GM08714 (cell line): Measurements from ENCODE around the gene RUFY4.
"Not testable (repeated sequence)": the region's sequence is repeated elsewhere in the genome, so short reads cannot be mapped to it uniquely, and the experiment has no call there.

Source experiments
- H3K4me3 ChIP-seq: fragments of 200-500 bp; sonication (Bioruptor generic); 2 replicates; pipeline ENCODE4 v1.5.1; 2014; ENCODE audit warnings: mild to moderate bottlenecking, low read length, inconsistent platforms
- ZNF274 ChIP-seq: IDR thresholded peaks from 2 replicates; pipeline ENCODE4 v1.6.1; 2012; ENCODE audit warnings: mild to moderate bottlenecking, low read depth, low read length

The RUFY4 gene

DNA sequence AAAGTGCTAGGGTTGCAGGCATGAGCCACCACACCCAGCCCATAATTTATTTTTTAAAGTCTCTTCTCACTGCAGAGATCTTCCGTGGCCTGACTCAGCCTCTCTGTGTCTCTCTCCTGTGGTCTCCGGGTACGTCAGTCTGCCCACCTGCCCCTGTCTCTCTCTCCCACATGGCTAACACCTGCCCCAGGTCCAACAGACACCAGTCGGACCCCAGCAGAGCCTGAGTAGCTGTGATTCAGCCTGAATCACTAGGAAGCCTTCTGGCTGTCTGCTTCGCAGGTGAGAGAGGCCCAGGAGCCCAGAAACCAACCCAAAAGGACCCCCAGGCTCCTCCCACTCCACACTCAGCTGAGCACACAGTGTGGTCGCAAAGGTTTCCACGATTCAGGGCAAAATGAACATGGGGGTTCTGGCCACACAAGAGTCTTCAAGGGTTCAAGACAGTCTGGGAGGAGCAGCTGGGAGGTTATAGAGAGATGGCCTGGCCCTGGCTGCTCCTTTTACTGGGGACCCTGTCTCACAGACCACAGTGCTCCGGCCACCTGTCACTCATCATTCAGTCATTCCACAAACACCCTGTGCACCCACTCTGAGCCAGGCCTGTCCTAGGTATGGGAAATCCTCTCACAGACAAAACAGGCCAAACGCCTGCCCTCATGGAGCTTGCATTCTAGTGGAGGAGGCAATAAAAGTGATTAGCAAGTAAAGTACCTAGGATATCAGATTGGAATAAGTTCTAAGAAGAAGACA lies 8.6 kb downstream of the RUFY4 start:
- TF ChIP-seq ZNF274 = no peak
- H3K4me3 ChIP-seq = no peak overlapping the region

DNA sequence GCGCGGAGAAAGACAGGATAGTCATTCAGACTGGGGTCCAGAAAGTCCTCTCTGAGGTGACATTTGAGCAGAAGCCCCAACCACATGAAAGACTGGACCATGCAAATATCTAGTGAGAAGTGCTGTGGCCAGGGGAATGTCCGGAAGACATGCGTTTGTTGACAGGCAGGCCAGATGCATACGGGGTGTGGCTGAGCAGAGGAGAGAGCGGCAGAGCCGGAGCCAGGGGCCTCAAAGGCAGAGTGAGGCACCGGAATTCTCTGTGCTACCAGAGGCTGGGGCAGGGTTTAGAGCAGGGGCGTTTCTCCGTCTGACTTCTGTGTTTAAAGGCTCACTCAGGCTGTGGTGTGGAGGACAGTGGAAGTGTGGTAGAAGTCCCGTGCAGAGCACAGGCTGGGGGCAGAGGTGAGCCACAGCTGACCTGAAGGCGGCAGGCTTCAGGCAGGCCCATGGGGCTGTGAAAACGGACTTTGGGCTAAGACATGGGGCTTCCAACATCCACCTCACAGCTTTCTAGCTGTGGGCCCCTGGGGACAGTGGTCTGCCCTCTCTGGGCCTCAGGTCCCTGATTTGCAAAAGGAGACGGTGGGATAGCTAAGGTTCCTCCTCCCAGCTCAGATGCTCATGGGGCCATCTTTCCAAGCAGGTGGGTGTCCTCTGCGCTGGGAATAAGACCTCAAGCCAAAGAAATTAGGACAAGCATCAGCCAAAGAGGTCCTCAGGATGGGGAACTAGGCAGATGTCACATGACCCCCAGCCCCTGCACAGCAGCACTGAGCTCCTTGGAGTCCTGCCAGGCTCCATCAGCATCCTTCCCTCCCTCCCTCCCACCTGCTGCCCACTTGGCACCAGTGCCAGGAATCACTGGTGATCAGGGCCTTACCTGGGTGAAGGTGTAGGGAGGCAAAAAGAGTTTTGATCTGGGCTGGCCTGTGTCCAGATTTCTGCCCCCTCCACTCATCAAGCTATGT lies 11.2 kb downstream of the RUFY4 start:
- no peak for TF ChIP-seq ZNF274
- no peak overlapping the region for H3K4me3 ChIP-seq

DNA sequence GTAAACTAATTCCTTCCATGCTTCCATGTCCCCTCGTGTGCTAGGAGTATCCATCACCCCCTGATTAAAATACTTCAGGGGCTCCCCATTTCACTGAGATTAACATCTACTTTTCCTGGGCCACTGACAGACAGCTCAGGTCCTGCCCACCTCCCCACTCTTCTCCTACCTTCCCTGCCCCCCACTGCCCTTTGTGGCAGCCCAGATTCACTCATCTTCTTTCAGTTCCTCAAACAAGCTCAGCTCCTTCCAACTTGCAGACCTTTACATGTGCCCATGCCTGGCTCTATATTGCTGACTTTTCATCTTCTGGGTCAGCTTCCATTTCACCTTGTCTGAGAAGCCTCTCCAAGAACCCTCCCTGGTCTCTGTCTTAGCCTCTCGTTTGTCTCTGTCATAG lies 12.0 kb downstream of the RUFY4 start:
- TF ChIP-seq ZNF274 = no peak

DNA sequence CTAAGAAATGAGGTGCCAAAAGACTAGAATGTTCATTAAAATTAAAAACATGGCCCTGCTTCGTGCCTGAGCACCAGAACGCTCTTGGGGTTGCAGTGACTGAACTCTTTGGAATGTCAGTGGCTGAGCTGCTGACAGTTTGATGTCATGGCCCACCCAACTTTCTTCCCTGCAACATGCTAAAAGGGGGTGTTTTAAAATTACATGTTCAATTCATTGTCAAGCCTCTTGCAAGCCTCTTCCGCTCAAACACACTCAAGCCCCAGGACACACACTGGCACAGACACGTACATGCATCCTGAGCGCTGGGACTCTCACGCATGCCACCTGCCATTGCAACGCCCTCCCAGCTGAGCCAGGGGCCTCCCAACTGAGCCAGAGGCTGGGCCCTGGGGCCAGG lies 12.6 kb downstream of the RUFY4 start:
- no peak for TF ChIP-seq ZNF274

More for the DNA sequence above, 12.0 kb downstream of the RUFY4 start:
- no peak overlapping the region for H3K4me3 ChIP-seq

GRCh38 chr2:218082586-218083351 lies 13.7 kb downstream of the RUFY4 start:
- no peak for TF ChIP-seq ZNF274
- H3K4me3 ChIP-seq = no peak overlapping the region

More for the DNA sequence above, 12.6 kb downstream of the RUFY4 start:
- H3K4me3 ChIP-seq = no peak overlapping the region

DNA sequence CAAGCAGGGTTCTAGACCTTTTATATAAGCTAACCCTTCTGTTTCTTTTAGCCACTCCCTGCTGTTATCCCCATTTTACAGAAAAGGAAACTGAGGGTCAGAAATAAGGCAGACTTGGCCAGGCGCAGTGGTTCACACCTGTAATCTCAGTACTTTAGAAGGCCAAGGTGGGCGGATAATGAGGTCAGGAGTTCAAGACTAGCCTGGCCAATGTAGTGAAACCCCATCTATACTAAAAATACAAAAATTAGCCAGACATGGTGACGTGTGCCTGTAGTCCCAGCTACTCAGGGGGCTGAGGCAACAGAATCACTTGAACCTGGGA lies 14.3 kb downstream of the RUFY4 start:
- no peak overlapping the region for H3K4me3 ChIP-seq
- TF ChIP-seq ZNF274 = no peak

- TF ChIP-seq ZNF274 = no peak
- H3K4me3 ChIP-seq = no peak overlapping the region
These were observed 17.4 kb downstream of the RUFY4 start for GRCh38 chr2:218086478-218086877.

DNA sequence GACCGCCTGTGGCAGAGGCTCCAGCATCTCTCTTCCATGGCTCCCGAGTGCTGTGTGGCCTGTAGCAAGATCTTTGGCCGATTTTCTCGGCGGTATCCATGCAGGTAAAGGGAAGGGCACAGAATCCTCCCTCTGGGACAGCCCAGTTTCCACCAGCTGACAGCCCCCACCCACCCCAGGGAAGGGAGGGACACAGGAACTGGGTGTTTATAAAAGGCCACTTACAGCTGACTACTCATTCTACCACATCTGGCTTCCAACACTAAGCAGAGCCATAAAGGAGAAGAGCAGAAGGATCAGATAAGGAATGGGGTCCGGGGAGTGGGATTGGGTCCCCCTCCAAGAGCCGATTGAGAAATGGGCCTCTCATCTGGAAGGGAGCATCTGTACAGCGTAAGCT lies 20.2 kb downstream of the RUFY4 start:
- TF ChIP-seq ZNF274 = no peak
- no peak overlapping the region for H3K4me3 ChIP-seq

DNA sequence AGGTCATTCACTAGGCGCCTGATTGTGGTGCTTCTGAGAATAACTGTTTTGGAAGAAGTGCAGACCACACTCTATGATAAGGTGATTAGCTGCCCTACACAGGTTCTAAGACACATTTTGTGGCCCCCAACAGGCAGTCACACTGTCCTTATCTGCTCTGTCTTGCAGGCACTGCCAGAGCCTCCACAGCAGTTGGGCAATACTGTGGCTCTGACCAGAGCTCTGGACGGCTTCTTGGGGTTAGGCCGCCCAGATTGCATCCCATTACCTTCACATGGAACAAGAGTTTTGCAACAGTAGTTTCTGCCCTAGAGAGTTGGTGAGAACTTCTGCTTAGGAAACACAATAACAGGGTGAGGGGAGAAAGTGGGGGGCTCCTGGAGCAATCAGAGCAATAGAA lies 22.7 kb downstream of the RUFY4 start:
- no peak overlapping the region for H3K4me3 ChIP-seq
- TF ChIP-seq ZNF274 = no peak

GRCh38 chr2:218093879-218094278 lies 24.8 kb downstream of the RUFY4 start:
- H3K4me3 ChIP-seq = no peak overlapping the region
- no peak for TF ChIP-seq ZNF274

- TF ChIP-seq ZNF274 = no peak
- no peak overlapping the region for H3K4me3 ChIP-seq
These were observed 26.8 kb downstream of the RUFY4 start for GRCh38 chr2:218095853-218096252.

DNA sequence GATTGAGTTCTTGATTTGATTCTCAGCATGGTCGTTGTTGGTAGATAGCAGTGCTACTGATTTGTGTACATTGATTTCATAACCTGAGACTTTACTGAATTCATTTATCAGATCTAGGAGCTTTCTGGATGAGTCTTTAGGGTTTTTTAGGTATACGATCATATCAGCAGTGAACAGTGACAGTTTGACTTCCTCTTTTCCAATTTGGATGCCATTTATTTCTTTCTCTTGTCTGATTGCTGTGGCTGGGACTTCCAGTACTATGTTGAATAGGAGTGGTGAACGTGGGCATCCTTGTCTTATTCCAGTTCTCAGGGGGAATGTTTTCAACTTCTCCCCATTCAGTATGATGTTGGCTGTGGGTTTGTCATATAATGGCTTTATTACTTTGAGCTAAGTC lies 28.9 kb downstream of the RUFY4 start:
- H3K4me3 ChIP-seq = no peak overlapping the region
- no peak for TF ChIP-seq ZNF274

- not testable (repeated sequence) for H3K4me3 ChIP-seq
These were observed 39.8 kb downstream of the RUFY4 start for GRCh38 chr2:218108834-218109233.

- H3K4me3 ChIP-seq = not testable (repeated sequence)
These were observed 52.7 kb downstream of the RUFY4 start for GRCh38 chr2:218121789-218122188.

- not testable (repeated sequence) for H3K4me3 ChIP-seq
These were observed 53.2 kb downstream of the RUFY4 start for GRCh38 chr2:218122286-218122685.
